ENCODE results near the gene WIZ. TPM values are rescaled to one million over a fixed set of nuclear protein-coding genes. Genes with fewer than 3 reads are reported as not detected.
"Not testable (repeated sequence)": the region's sequence is repeated elsewhere in the genome, so short reads cannot be mapped to it uniquely, and the experiment has no call there.

WIZ gene
- total RNA-seq, 6 donors from 2014 or later = 28.7 to 112 (median 40.8) TPM

- DNase-seq = no peak
- no peak for TF ChIP-seq POLR2AphosphoS5 (IDR thresholded peaks at IDR 0.05)
- TF ChIP-seq CTCF (IDR thresholded peaks at IDR 0.05) = no peak
- no peak for TF ChIP-seq POLR2A (IDR thresholded peaks at IDR 0.05)
- TF ChIP-seq EP300 (IDR thresholded peaks at IDR 0.05) = no peak
- Histone ChIP-seq H3K4me3 (no peak overlapping the region), H3K36me3 (no peaks in the 10 kb centered on the region), H3K4me1 (no peaks in the 10 kb centered on the region), H3K27me3 (no peaks in the 10 kb centered on the region), H3K9me3 (no peaks in the 10 kb centered on the region), H3K27ac (no peak overlapping the region)
- no peak for ATAC-seq (ENCODE audit: low FRiP score in 2 of 2)
- WGBS, 2 donors = 50 to 73% methylated on average over 5 of the region's 5 CpGs
These were observed 26.6 kb upstream of the WIZ start for GRCh38 chr19:15476325-15476724.

GRCh38 chr19:15475611-15476010 lies 25.9 kb upstream of the WIZ start:
- 95 to 100% methylated on average over 3 to 10 of the region's 10 CpGs for WGBS, 2 donors
- Histone ChIP-seq H3K27ac (no peak overlapping the region), H3K9me3 (no peaks in the 10 kb centered on the region), H3K4me1 (no peaks in the 10 kb centered on the region), H3K4me3 (no peak overlapping the region), H3K36me3 (no peaks in the 10 kb centered on the region), H3K27me3 (no peaks in the 10 kb centered on the region)
- peak in 1 of 2 donors; percentile 27 for ATAC-seq (ENCODE audit: low FRiP score in 2 of 2)
- DNase-seq = no peak
- TF ChIP-seq CTCF (IDR thresholded peaks at IDR 0.05) (no peak), POLR2AphosphoS5 (IDR thresholded peaks at IDR 0.05) (no peak), EP300 (IDR thresholded peaks at IDR 0.05) (no peak), POLR2A (IDR thresholded peaks at IDR 0.05) (no peak)

GRCh38 chr19:15475169-15475568 lies 25.4 kb upstream of the WIZ start:
- DNase-seq (no peak), ATAC-seq (ENCODE audit: low FRiP score in 2 of 2) (no peak)
- Histone ChIP-seq H3K27ac (no peak overlapping the region), H3K27me3 (no peaks in the 10 kb centered on the region), H3K4me3 (no peak overlapping the region), H3K36me3 (no peaks in the 10 kb centered on the region), H3K4me1 (peaks cover 0 to 4% (median 0%) of the 10 kb centered on the region in 4 donors), H3K9me3 (no peaks in the 10 kb centered on the region)
- WGBS, 2 donors = 81 to 86% methylated on average over 4 of the region's 4 CpGs
- TF ChIP-seq POLR2AphosphoS5 (IDR thresholded peaks at IDR 0.05) = no peak
- no peak for TF ChIP-seq CTCF (IDR thresholded peaks at IDR 0.05)
- TF ChIP-seq POLR2A (IDR thresholded peaks at IDR 0.05) = no peak
- no peak for TF ChIP-seq EP300 (IDR thresholded peaks at IDR 0.05)

GRCh38 chr19:15473821-15474220 lies 24.1 kb upstream of the WIZ start:
- H3K36me3 ChIP-seq = not testable (repeated sequence)

GRCh38 chr19:15471639-15472101 lies 21.9 kb upstream of the WIZ start:
- Histone ChIP-seq H3K27ac (no peak overlapping the region), H3K4me1 (peaks cover 9 to 22% (median 13%) of the 10 kb centered on the region in 4 donors), H3K9me3 (no peaks in the 10 kb centered on the region), H3K4me3 (no peak overlapping the region), H3K27me3 (peaks cover 0 to 10% (median 3%) of the 10 kb centered on the region in 4 donors), H3K36me3 (no peaks in the 10 kb centered on the region)
- WGBS, 2 donors = 47 to 60% methylated on average over 12 to 29 of the region's 31 CpGs
- DNase-seq (peak in 1 of 2 donors; percentile 77), ATAC-seq (ENCODE audit: low FRiP score in 2 of 2) (no peak)
- TF ChIP-seq POLR2A (IDR thresholded peaks at IDR 0.05) (no peak), POLR2AphosphoS5 (IDR thresholded peaks at IDR 0.05) (no peak), EP300 (IDR thresholded peaks at IDR 0.05) (no peak), CTCF (IDR thresholded peaks at IDR 0.05) (no peak)

More at GRCh38 chr19:15473821-15474220, 24.1 kb upstream of the WIZ start:
- not testable (repeated sequence) for ATAC-seq (ENCODE audit: low FRiP score in 2 of 2); H3K27me3 ChIP-seq; H3K27ac ChIP-seq; DNase-seq; H3K9me3 ChIP-seq; H3K4me3 ChIP-seq
- peaks cover 9 to 14% (median 9%) of the 10 kb centered on the region in 4 donors for H3K4me1 ChIP-seq
- 53 to 70% methylated on average over 4 of the region's 4 CpGs for WGBS, 2 donors
